Body of pancreas (tissue), 4 donors: ENCODE data around the gene MRO. TPM values are rescaled to one million over a fixed set of nuclear protein-coding genes. Genes with fewer than 3 reads are reported as not detected.

Source experiments
- ATAC-seq: fragments of 150-250 bp; one replicate; pipeline ENCODE4 v1.9.1; 2016
- DNase-seq, 4 donors: peaks; one replicate each; pipeline ENCODE4 v3.0.0-alpha.2; 2019
- H3K27ac ChIP-seq, 4 donors: fragments of 200-600 bp; sonication (generic); 1 replicate in 3 of 4; 2 replicates in 1 of 4; pipeline versions ENCODE4 v1.5.1 to v1.6.1; 2016 to 2019; ENCODE audit warnings: mild to moderate bottlenecking in 1 of 4, mixed read lengths in 1 of 4, moderate library complexity in 1 of 4
- H3K27me3 ChIP-seq, 2 donors: fragments of 200-600 bp; sonication (generic); one replicate each; pipeline ENCODE4 v1.6.0; 2016; ENCODE audit warnings: mild to moderate bottlenecking in 1 of 2
- H3K36me3 ChIP-seq, 2 donors: fragments of 200-600 bp; sonication (generic); replicated peaks in 1 of 2; 2 replicates each; pipeline ENCODE4 v1.5.1; 2016; ENCODE audit warnings: low read depth in 2 of 2; ENCODE audit not compliant: insufficient read depth in 1 of 2
- H3K4me1 ChIP-seq: fragments of 200-600 bp; sonication (generic); one replicate; pipeline ENCODE4 v1.6.0; 2016
- H3K4me3 ChIP-seq, 2 donors: fragments of 200-600 bp; sonication (generic); 1 replicate in 1 of 2; 2 replicates in 1 of 2; pipeline ENCODE4 v1.5.1; 2016 to 2019
- H3K9me3 ChIP-seq, 3 donors: fragments of 200-600 bp; sonication (generic); 1 replicate in 2 of 3; 2 replicates in 1 of 3; pipeline ENCODE4 v1.5.1; 2016
- POLR2A ChIP-seq, 3 donors: fragments of 450-650 bp; IDR thresholded peaks; one replicate each; pipeline ENCODE4 v1.6.1; 2016; ENCODE audit warnings: antibody characterized with exemption in 3 of 3, mild to moderate bottlenecking in 2 of 3
- WGBS, 2 donors: methylation state at CpG; one replicate each; pipeline ENCODE4 v1.1.5; 2017; 5-methylcytosine and 5-hydroxymethylcytosine counted together
- intact Hi-C: fragments of 100-400 bp; cut with DNase I; formaldehyde crosslinking; loops from one replicate; pipeline ENCODE4 v1.15.1; 2023
- total RNA-seq, 2 donors: library from RNA; depleted of rRNA; stranded (reverse); fragments of >200 nt; gene quantifications; one replicate each; pipeline ENCODE4 v1.1.0, GENCODE V29; 2016
- TF ChIP-seq, protein P1 (sequence below), 7 experiments: fragments of 450-650 bp in 4 of 7; fragments of 200-600 bp in 3 of 7; sonication (generic) in 3 of 7; IDR thresholded peaks; one replicate each; pipeline ENCODE4 v1.5.1; 2016 to 2019; ENCODE audit warnings: antibody characterized with exemption in 7 of 7

Gene MRO
- total RNA-seq, 2 donors from 2014 or later: 0.26 to 0.66 TPM

DNA sequence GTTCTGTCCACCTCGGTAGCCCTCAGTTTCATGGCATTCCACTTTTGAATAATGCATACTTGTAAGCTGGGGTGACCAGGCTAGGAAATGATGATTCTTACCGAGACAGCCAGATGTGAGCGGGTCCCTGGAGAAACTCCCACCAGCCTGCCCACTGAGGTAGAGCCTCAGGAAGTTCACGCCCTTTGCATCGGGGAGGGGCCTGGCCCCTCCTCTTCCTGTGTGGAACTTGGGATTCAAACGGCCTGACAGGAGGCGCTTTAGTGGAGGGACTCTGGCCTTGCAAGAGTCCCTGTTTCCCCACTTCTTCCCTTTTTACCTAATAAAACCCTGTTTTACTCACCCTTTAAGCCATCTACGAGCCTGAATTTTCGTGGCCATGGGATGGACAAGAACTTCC is 44.6 kb downstream of the MRO start:
- no peak for ATAC-seq

DNA sequence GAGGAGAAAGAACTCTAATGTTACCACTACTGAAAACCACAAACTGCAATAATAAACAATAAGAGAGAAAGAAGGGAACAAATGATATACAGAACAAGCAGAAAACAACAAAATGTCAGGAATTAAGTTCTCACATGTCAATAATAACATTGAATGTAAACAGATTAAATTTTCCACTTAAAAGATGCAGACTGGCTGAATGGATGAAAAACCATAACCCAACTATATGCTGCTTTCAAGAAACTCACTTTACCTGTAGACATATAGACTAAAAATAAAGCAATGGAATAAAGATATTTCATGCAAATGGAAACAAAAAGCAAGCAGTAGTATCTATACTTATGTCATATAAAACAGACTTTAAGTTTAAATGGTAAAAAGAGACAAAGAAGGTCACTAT is 50.4 kb downstream of the MRO start:
- intact Hi-C loops: no loop called here
- ATAC-seq (no peak), DNase-seq (no peak)
- Histone ChIP-seq H3K4me1 (no peaks in the 10 kb centered on the region), H3K27ac (no peak overlapping the region), H3K4me3 (no peak overlapping the region), H3K27me3 (no peaks in the 10 kb centered on the region), H3K9me3 (peaks cover 0 to 14% (median 0%) of the 10 kb centered on the region in 3 donors), H3K36me3 (no peaks in the 10 kb centered on the region)
- TF ChIP-seq POLR2A (IDR thresholded peaks at IDR 0.05): no peak
- TF ChIP-seq, protein P1, sequence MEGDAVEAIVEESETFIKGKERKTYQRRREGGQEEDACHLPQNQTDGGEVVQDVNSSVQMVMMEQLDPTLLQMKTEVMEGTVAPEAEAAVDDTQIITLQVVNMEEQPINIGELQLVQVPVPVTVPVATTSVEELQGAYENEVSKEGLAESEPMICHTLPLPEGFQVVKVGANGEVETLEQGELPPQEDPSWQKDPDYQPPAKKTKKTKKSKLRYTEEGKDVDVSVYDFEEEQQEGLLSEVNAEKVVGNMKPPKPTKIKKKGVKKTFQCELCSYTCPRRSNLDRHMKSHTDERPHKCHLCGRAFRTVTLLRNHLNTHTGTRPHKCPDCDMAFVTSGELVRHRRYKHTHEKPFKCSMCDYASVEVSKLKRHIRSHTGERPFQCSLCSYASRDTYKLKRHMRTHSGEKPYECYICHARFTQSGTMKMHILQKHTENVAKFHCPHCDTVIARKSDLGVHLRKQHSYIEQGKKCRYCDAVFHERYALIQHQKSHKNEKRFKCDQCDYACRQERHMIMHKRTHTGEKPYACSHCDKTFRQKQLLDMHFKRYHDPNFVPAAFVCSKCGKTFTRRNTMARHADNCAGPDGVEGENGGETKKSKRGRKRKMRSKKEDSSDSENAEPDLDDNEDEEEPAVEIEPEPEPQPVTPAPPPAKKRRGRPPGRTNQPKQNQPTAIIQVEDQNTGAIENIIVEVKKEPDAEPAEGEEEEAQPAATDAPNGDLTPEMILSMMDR (IDR thresholded peaks at IDR 0.05): no peak

More for the DNA sequence above, 44.6 kb downstream of the MRO start:
- intact Hi-C loops: no loop called here
- no peak overlapping the region for H3K4me3 ChIP-seq
- no peaks in the 10 kb centered on the region for H3K27me3 ChIP-seq
- DNase-seq: no peak
- TF ChIP-seq POLR2A (IDR thresholded peaks at IDR 0.05): no peak
- TF ChIP-seq, protein P1 (IDR thresholded peaks at IDR 0.05): no peak
- no peaks in the 10 kb centered on the region for H3K9me3 ChIP-seq
- H3K27ac ChIP-seq: no peak overlapping the region
- 80 to 89% methylated on average over 8 to 9 of the region's 9 CpGs for WGBS, 2 donors
- H3K36me3 ChIP-seq: no peaks in the 10 kb centered on the region
- no peaks in the 10 kb centered on the region for H3K4me1 ChIP-seq

DNA sequence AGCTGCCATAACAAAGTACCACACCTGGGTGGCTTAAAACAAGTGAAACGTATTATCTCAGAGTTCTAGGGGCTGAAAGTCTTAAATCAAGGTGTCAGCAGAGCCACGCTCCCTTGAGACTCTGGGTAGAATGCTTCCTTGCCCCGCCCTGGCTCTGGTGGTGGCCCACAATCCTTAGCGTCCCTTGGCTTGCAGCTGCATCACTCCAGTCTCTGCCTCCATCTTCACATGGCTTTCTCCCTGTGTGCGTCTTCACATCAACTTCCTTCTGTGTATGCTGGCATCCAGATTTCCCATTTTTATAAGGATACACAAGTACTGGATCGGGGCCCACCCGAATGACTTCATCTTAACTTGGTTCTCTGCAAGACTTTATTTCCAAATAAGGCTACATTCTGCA is 62.5 kb downstream of the MRO start:
- Histone ChIP-seq H3K27me3 (no peaks in the 10 kb centered on the region), H3K4me1 (no peaks in the 10 kb centered on the region), H3K36me3 (no peaks in the 10 kb centered on the region), H3K27ac (no peak overlapping the region), H3K9me3 (no peaks in the 10 kb centered on the region), H3K4me3 (no peak overlapping the region)
- 86 to 93% methylated on average over 7 of the region's 7 CpGs for WGBS, 2 donors
- TF ChIP-seq POLR2A (IDR thresholded peaks at IDR 0.05): no peak
- TF ChIP-seq, protein P1 (IDR thresholded peaks at IDR 0.05): no peak
- intact Hi-C loops: no loop called here
- ATAC-seq (no peak), DNase-seq (no peak)

DNA sequence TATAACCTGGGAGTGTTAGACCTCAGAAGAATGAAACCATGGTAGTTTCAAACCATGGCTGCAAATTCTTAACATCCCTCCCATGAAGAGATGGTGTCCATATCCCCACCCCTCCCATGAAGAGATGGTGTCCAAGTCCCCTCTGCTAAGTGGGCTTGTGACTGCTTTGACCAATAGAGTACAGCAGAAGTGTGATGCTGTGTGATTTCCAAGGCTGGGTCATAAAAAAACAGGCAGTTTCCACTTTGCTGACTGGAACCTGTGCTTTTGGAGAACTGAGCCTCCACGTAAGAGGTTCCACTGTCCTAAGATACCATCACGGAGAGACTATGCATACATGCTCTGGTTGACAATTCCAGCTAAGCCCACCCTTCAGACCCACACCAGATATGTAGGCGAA is 65.5 kb downstream of the MRO start:
- no peak for TF ChIP-seq POLR2A (IDR thresholded peaks at IDR 0.05)
- Histone ChIP-seq H3K27me3 (no peaks in the 10 kb centered on the region), H3K4me3 (no peak overlapping the region), H3K4me1 (no peaks in the 10 kb centered on the region), H3K27ac (no peak overlapping the region), H3K36me3 (no peaks in the 10 kb centered on the region), H3K9me3 (no peaks in the 10 kb centered on the region)
- 87% methylated on average over 3 of the region's 3 CpGs; no CpG with 5 or more reads in 1 of the 2 donors for WGBS, 2 donors
- ATAC-seq (no peak), DNase-seq (no peak)
- intact Hi-C loops: no loop called here

DNA sequence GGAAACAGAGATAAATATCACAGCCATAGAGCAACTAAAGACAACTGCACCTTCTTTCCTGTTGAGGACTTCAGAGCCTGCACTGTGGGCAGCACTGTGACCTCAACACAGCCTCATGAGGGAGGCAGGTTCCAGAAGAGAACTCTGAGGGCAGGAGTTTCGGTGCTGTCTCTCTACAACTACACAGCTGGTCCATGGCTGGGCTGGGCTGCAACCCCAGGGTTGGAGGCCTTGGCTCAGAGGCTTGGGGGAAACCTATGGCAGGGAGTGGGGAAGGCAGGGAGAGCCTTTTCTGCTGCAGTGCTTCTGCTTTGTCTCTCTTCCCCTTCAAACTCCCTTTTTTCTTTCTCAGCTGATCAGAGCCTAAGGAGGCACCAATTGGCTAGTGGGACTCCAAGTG is 66.5 kb downstream of the MRO start:
- TF ChIP-seq POLR2A (IDR thresholded peaks at IDR 0.05): no peak
- Histone ChIP-seq H3K4me3 (no peak overlapping the region), H3K9me3 (no peaks in the 10 kb centered on the region), H3K36me3 (no peaks in the 10 kb centered on the region), H3K27me3 (no peaks in the 10 kb centered on the region), H3K27ac (no peak overlapping the region), H3K4me1 (peaks cover 1% of the 10 kb centered on the region)
- intact Hi-C loops: no loop called here
- DNase-seq (no peak), ATAC-seq (no peak)
- WGBS, 2 donors: 36 to 67% methylated on average over 1 of the region's 1 CpG

DNA sequence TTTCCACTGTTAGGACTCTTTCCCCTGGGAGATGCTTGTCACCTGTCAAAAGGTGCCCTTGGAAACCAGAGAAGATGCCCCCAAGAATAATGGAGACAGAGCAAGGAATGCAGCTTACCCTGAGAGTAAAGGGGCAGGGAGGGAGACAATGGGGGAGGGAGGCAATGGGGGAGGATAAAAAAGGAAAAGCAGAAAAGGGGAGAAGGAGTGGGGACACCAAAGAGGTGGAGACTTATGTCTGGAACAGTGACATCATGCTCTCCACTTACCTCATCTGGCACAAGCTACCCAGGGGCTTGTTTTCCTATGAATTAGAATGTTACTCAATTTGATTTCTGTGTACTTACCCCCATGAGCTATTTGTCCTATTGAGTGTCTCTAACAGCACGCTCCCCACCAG is 67.9 kb downstream of the MRO start:
- H3K4me1 ChIP-seq: peaks cover 3% of the 10 kb centered on the region
- intact Hi-C loops: no loop called here
- 83 to 88% methylated on average over 1 of the region's 1 CpG for WGBS, 2 donors

More for the DNA sequence above, 67.9 kb downstream of the MRO start:
- TF ChIP-seq POLR2A (IDR thresholded peaks at IDR 0.05): no peak
- TF ChIP-seq, protein P1 (IDR thresholded peaks at IDR 0.05): no peak
- Histone ChIP-seq H3K36me3 (no peaks in the 10 kb centered on the region), H3K27me3 (no peaks in the 10 kb centered on the region), H3K9me3 (no peaks in the 10 kb centered on the region), H3K27ac (no peak overlapping the region), H3K4me3 (no peak overlapping the region)
- no peak for DNase-seq
- no peak for ATAC-seq
